HG02885 (cell line): ENCODE measurements around the gene CXCL12.

Source experiments
- ATAC-seq: cut with Tn5 transposase; IDR thresholded peaks from one replicate; pipeline ENCODE4 v1.9.1; 2021; ENCODE audit warnings: mild to moderate bottlenecking; ENCODE audit not compliant: unreplicated experiment, poor library complexity

CXCL12 gene

DNA sequence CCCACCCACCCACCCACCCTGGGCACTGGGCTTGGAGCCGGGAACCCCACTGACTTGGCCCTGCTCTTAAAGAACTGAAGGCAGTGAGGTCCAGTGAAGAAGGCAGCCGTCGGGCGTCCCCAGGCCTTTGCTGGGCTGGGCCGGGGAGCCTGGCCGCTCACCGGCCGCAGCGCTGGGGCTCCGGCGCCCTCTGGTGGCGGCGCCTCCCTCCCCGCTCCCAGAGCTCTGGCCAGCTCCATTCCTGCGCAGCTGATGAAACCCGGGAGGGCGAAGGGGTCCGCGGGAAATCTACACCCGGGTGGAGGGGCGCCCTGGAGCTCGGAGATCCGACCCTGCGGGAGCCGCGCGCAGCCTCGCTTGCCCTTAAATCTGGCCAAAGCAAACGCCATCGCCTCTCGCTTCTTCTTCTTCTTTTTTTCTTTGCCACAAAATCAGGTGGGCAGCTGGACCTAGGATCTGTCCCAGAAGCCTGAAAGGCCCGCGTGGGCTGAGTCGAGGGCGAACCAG, 1.7 kb upstream of the CXCL12 start:
- peak; percentile 65 for ATAC-seq

DNA sequence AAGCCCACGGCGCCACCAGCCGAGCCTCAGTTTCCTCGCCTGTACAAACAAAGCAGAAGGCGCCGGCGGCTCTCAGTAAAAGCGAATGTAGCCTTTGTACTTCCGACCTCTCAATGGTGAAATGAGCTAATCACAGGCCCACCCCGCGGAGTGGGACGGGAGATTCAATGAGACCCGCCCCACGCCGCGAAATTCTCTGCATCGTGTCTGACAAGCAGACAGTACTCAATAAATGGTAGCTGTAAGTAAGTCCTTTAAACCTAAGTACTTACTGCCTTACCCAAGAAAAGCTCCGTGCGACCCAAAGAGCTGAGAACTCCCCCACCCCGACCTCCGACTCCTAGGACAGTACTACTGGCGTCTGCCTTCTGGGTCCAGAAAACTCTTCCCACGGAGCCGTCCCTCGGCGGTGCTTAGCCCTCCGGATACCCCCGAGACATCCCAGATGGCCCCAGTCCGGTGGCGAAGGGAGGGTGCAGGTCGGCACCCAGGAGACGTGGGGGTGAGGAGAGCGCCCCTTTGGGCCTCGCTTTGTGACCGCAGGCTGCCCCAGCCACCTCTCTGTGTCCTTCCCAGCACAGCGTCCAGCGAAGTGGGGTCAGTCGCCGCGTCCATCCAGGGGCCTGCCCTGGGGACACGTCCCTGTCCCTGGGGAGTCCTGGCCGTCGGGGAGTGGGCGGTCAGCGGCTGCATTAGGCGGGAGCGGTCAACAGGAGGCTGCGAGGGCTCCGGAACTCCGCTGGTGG, 972 bp upstream of the CXCL12 start:
- ATAC-seq: no peak

DNA sequence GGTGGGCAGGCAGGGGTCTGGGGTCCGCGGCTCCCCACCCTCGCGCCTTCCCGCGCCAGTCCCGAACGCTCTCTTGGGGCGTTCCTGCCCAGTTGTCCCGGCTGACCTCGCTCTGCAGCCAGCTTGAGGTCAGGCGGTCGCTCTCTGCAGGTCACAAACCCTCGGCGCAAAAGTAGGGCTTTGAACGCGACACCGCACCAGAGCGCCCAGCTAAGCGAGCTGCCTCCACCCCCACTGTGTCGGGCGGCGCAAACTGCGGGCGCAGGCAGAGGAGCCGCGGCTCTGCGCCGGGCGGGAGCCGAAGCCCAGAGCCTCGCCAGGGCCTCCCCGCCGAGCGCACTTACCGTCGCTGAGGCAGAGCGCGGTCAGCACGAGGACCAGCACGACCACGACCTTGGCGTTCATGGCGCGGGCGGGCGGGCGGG, 284 bp downstream of the CXCL12 start:
- ATAC-seq: no peak

DNA sequence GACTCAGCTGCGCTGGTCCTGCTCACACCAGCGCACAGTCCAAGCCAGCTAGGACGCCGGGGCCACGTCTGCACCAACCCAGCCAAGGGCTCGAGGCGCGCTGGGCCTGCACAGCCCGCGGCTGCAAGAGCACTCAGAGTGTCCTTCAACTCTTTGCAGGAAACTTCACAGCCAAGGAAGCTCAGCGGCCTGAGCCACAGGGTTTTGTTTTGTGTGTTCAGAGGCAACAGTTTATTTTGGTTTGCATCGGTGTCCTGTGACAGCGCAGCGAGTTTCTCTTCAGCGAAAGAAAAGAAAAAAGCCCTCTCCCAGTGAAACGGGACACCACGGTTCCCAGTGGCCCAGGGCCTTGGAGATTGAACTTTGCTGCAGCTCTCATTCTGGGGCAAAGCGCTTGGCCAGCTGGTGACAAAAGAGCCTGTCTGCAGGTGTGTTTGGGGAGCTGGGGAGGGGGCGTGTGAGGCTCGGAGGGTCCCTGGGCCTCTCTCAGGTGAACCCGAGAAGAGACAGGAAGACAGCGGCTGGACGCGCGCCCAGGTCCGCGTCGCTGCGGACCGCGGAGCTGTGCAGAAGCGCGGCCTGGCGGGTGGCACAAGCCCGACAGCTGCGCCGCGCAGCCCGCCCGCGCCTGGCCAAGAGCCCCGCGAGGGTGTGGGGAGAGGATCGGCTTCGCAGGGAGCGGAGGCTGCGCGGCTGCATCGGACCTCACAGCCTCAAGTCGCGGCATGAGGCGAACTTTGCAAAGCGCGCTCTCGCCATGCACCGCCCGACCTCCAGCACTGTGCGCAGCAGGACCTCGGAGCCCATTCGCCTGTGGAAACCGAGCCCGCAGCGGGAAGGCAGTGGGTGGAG, 922 bp downstream of the CXCL12 start:
- no peak for ATAC-seq

DNA sequence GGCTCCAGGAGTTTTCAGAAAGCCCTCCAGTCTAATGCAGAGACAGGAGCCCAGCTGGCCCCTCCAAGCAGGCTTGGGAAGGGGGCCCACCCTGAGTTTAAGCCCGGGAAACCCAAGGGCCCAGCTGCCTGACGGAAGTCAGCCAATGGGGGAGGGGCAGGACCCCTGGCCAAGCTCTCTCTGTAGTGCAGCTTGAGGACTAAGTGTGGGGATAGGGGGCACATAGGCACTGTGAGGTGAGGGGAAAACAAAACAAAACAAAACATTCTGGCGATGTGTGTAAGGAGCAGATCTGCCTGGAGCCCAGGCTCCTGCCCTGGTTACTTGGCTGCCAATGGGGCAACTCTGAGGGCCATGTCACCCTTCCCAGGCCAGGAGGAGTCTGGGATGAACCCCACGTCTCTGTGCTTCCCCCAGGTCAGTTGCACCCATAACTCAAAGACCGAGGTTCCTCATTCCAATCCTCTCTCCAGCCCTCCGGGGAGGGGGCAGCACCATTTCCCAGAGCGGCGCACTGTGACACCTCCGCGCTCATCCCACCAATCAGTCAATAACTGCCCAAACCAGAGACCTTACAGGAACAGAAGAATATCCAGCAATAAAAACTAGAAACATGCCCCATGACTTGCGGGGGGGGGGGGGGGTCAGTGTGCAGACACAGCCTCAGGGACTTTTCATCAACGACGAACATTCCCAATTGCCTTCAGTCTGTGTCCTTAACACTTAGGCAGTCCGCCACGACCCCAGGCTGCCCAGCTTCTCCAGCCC, 1.7 kb downstream of the CXCL12 start:
- no peak for ATAC-seq

DNA sequence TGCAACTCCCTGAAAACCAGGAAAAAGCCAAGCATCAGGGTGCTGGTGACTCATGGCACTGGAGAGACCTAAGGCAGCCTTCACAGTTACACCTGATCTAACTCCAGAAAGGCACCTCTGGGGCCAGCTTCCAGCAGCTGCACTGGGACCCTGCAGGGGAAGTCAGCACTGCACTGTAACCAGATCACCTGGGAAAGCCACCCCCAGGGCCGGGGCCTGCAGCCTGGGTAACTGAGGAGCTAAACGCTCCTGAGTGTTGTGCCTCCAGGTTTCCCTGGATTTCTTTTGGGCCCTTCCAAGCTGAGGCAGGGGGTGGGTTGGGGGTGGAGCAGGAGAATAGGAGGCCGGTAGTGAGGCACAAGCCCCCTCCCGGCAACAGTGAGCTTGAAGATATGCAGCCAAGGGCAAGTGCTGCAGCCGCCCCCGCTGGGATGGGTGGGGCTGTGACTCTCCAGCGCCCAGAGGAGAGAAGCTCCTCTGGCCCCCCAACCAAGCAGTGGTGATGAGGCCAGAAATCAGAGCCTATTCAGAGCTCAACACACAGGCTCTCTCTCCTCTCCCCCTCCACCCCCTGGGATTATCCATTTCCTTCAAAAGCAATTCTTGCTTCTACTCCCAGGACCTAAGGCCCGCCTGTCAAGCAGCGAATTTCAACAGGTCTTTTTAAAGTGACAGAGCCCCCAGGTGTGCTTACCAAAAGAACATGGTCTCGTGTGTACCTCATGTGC, 2.6 kb downstream of the CXCL12 start:
- ATAC-seq: no peak

DNA sequence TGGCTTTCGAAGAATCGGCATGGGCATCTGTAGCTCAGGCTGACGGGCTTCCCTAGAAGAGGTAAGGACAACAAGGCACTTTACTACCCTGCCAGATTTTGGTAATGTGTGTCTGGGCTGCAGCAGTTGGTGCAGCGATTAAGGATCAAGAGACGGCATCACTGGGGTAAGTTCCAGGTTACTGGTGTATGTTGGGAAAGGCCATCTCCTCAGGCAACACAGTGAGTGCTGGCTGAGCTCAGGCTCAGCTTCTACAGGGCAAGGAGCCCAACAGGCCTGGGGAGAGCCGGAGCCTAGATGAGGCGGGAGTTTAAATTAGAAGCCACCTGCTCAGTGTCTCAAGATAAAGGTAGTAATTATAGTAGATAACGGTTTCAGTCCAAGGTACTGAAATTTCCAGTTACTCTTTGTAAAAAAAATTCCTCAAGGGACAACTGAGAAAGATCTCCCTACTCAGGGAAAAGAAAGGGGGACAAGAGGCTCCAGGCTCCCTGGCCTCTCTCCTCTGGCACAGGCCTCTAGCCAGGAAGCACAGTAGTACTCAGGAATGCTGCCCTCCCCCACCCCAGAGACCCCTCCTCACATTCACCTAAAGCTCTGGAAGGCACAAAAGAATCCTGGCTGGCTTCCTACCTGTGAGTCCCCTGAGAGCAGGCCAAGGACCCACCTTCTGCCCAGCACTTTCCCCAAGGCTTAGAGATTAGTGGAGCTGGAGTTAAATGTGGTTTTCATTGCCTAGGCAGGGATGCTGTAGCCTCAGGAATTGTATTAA, 3.9 kb downstream of the CXCL12 start:
- ATAC-seq: no peak

DNA sequence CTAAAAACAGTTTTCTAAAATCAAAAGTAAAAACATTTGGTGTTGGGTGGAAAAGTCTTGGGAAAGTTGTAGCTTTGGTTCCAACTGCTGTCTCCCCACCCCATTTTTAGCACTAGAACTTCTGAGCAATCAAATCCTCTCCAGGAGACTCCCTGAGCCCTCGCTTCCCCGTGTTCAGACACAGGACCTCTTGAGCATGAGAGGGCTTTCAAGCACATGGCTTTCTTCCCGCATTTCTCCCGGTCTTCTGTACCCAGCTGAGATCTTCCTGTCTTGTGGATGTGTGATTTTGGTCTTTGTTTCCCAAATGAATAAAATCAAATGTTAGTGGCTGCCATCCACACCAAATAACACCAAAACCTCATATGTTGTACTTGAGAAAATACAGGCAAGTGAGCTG, 5.0 kb downstream of the CXCL12 start:
- ATAC-seq: no peak

DNA sequence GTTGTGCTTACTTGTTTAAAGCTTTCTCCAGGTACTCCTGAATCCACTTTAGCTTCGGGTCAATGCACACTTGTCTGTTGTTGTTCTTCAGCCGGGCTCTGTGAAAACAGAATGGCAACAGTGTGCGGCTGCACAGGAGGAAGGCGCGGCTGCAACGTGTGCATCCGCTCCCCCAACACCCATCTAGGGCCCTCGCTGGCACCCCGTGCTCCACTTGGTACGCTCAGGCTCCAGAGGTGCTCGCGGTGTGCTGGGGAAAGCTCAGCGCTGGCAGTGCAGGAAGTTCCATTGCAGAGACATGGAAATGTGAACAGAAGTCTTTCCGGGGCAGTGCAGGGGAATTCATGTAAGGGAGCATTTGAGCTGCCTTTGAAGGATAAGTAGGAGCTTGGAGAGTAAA, 6.3 kb downstream of the CXCL12 start:
- ATAC-seq: no peak

DNA sequence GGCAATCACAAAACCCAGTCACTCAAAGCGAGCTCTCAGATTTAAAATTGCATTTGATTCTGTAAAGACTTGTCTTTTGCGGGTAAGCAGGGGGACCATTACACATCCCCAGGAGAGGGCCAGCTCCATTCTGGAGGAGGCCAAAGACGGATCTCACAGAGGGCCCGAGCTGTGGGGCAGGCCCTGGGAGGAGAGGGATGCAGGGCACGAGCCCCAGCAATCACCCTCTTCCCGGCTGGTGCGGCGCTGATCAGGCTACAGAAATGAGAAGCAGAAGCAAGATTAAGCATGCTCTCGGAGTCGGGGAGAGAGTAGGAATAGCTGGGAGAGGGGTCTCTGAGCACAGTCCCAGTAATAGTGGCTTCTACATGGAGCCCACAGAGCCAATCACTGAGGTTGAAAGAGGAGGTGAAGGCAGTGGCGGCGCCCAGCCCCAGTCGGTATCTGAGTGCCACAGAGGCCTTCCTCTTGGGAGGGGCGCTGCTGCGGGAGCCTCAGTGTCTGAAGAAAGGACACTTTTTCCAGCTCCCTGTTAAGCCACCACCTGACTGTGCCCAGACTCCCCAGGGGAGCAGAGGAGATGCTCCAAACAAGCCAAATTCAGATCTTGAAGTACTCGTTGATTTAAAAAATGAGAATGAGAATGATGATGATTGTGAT, 7.1 kb downstream of the CXCL12 start:
- ATAC-seq: no peak

DNA sequence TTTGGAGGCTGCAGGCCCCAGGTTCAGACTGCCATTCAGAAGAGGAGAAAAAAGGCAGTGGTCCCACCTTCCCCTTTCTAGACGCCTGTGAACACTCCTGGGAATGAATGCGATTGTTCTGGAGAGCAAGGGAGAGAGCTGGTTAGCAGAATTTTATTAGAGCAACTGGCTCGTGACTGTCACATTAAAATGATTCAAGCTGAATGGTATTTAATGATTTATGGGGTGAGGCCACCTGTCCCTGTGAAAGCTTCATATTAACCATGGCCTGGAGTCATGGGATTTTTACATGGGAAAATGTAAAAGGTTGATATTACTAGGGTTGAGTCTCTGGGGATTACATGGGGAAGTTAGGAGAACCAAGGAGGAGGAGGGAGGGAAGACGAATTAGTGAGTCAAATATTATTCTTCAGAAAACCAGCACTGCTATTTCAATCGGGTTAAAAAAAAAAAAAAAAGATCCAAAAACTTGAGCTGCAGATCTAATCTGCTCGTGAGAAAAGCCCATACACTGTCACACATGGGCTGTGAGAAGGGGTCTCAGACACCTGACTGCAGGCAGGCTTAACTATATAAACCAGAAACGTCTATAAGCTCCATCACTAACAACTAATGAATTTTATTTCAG, 8.3 kb downstream of the CXCL12 start:
- no peak for ATAC-seq

DNA sequence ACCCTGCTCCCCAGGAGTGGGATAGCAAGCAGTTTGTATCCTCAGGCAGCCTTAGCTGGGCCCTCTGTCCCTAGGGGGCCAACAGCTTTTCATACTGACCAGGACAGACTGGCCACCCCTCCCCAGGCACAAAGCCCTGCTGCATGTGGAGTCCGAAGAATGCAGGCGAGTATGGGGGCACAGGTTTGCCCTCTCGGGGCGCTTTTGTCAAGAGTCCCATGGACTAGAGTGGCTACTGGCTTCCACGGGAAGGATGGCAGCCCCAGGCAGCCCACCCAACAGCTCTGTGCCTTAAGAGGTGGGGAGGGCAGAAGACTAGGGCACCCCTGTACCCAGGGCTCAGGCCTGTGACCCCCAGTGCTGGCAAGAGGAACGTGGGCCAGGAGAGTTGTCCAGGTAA, 10.7 kb downstream of the CXCL12 start:
- ATAC-seq: no peak

DNA sequence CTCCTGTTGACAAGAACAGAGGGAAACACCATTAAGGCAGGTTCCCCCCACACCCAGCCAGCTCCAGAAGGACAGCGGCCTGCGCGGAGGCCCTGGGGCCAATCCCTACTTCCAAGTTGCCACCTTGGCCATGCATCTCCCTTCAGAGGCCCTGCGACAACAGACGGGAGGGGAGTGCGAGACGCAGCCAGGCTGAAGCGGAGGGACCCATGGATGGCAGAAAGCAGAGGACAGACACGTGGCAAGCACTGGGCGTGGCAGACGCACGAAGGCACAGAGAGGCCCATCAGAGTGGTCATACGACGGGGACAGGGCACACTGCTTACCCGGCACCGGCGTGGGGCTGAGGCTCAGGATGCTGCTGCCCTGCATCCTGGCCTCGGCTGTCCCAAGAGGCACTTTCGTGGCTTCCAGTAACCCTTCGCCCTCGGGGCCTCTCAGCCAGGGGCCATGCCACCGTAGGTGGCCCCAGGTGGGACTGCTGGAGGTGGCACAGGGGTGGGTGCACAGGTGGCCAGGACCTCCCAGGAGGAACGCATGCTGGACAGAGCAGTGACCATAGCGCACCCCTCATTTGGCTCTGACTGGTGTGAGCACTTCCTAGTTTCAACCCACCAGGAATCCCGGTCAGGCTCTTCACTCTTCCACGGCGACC, 11.4 kb downstream of the CXCL12 start:
- ATAC-seq: no peak

DNA sequence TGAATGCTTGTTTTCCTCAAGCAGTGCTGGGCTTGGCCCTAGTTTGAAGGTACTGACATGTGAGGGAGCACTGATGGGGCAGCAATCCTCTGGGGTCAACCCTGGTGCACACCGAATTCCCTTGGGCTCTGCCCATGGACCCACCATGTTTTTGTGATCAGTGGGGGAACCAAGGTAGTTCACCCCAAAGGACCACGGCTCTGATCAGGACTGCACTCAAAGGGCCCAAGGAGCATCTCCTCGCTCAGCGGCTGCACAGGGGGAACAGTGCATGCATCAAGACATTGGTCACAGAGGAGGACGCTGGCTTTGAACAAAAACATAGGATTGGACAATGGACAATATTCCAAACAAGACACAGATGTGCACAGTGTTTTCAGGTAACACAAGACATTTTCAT, 12.7 kb downstream of the CXCL12 start:
- no peak for ATAC-seq

DNA sequence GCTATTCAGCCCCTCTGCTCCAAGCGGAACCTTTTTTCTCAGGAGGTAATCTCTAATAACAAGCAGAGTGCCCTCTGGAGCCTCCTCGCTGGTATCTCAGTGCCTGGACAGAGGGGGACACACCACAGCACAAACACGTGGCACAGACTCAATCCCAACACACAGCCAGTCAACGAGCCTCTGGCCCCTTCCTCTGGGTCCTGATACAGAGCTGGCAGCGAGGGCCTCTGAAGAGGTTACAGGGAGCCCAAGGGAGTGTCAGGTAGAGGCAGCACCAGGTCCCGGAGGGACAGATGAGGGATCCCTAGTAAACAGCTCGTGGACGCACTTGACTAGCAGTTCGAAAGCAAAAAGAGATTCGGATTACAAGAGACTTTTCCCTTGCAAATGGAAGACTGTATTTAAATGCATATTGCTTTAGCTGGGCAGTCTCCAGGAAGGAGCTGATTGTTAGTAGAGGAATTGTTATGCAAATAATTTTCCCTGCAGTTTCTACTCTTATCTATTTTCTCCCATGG, 14.1 kb downstream of the CXCL12 start:
- ATAC-seq: no peak

DNA sequence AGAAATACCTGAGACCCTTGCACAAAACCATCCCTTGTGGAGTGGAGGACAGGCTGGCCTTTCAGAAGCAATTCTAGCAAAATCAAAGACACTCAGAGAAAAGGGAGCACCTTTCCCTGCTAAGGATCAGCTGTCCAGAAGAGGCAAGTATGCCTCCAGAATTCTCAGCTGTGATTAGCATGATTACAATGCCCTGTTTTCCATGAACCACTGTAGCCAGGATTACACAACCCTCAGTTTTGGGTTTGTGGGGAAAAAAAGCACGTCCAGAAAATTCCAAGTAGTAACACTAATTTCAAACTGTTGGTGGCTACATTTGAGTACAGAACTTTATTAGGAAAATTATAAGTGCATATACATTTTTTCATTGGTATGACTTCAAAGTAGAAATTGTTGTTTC, 15.0 kb downstream of the CXCL12 start:
- ATAC-seq: no peak

DNA sequence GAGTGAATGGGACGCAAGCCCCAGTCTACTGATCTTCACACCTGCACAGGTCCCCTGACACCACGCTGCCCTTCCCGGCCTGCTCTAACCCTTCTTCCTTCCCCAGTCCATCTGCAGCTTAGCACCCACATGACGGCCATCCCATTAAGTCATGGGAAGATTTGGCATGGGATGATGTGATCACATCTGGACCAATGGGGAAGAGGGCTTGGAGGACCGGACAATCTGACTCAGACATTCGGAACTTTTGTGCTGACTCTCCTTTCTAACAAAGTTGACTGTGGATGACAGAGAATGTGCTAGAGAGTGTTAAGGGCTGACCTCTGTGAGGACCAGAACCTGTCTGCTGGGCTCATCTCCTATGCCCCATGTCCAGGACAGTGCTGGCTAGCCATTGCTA, 15.6 kb downstream of the CXCL12 start:
- ATAC-seq: no peak

DNA sequence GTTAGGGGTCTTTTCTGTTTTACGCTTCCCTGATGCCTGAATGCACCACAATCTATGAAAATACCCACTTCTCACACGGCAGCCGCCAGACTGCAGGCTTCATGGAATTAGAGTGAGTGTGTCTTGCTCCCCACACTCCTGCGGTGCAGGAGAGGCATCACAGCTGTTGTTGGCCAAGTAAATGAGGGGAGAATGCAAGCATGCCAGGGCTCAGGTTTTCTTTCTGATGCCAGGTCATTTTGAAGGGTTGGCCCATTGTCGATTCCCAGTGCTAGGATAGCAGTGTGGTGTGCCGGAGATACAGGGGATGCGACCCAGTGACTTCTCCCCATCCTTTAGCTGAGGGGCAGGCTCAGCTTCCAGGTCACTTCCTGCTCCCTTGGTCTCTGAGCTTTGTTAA, 16.3 kb downstream of the CXCL12 start:
- no peak for ATAC-seq
